Measurements from ENCODE around the gene CAMKMT.

Gene CAMKMT

GRCh38 chr2:44479127-44479887 lies 117.6 kb downstream of the CAMKMT start:
- Histone ChIP-seq H3K36me3 (ENCODE audit: insufficient read depth, insufficient read length, low read length) (no peaks in the 10 kb centered on the region), H3K4me3 (ENCODE audit: insufficient read length, low read depth) (no peak overlapping the region)
- peak; percentile 84 for DNase-seq (ENCODE audit: low read depth, low spot score)

GRCh38 chr2:44480068-44480467 lies 118.3 kb downstream of the CAMKMT start:
- Histone ChIP-seq H3K36me3 (ENCODE audit: insufficient read depth, insufficient read length, low read length) (no peaks in the 10 kb centered on the region), H3K4me3 (ENCODE audit: insufficient read length, low read depth) (no peak overlapping the region), H3K4me1 (ENCODE audit: insufficient read depth, insufficient read length) (no peaks in the 10 kb centered on the region), H3K9ac (ENCODE audit: insufficient read length, low read depth) (no peak overlapping the region), H3K9me3 (ENCODE audit: insufficient read depth, low read length) (no peaks in the 10 kb centered on the region), H3K27me3 (ENCODE audit: insufficient read depth, insufficient read length) (no peaks in the 10 kb centered on the region)
- TF ChIP-seq ZNF274 (IDR thresholded peaks at IDR 0.05; ENCODE audit: low read depth, low read length): no peak
- no peak for TF ChIP-seq YY1 (IDR thresholded peaks at IDR 0.05; ENCODE audit: insufficient read depth, insufficient read length)
- no peak for TF ChIP-seq SUZ12 (IDR thresholded peaks at IDR 0.05; ENCODE audit: extremely low read depth, insufficient read depth, insufficient read length)
- no peak for DNase-seq (ENCODE audit: low read depth, low spot score)

More at GRCh38 chr2:44479127-44479887, 117.6 kb downstream of the CAMKMT start:
- Histone ChIP-seq H3K9me3 (ENCODE audit: insufficient read depth, low read length) (no peaks in the 10 kb centered on the region), H3K27me3 (ENCODE audit: insufficient read depth, insufficient read length) (no peaks in the 10 kb centered on the region), H3K9ac (ENCODE audit: insufficient read length, low read depth) (no peak overlapping the region), H3K4me1 (ENCODE audit: insufficient read depth, insufficient read length) (no peaks in the 10 kb centered on the region)
- no peak for TF ChIP-seq YY1 (IDR thresholded peaks at IDR 0.05; ENCODE audit: insufficient read depth, insufficient read length)
- TF ChIP-seq ZNF274 (IDR thresholded peaks at IDR 0.05; ENCODE audit: low read depth, low read length): no peak
- no peak for TF ChIP-seq SUZ12 (IDR thresholded peaks at IDR 0.05; ENCODE audit: extremely low read depth, insufficient read depth, insufficient read length)

DNA sequence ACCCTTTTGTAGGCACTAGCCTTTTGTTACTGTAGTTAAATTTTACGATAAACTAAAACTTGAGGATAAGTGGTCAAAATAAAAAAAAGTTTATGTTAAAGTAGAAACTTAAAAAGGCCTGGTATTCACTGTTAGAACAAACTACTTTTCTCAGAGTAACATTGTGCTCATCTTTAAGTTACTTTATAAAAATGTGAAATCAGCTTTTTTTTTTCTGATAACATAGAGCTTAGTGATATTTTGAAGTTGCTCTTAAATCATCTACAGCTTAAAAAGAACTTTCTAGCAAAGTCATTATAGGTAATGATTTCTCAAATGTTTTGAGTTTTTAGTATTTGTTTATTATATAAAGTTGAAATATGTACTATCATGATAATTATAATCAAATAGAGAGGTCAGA lies 125.3 kb downstream of the CAMKMT start:
- H3K4me3 ChIP-seq (ENCODE audit: insufficient read length, low read depth): no peak overlapping the region
- no peaks in the 10 kb centered on the region for H3K27me3 ChIP-seq (ENCODE audit: insufficient read depth, insufficient read length)
- TF ChIP-seq SUZ12 (IDR thresholded peaks at IDR 0.05; ENCODE audit: extremely low read depth, insufficient read depth, insufficient read length) (no peak), ZNF274 (IDR thresholded peaks at IDR 0.05; ENCODE audit: low read depth, low read length) (no peak), YY1 (IDR thresholded peaks at IDR 0.05; ENCODE audit: insufficient read depth, insufficient read length) (no peak)
- H3K36me3 ChIP-seq (ENCODE audit: insufficient read depth, insufficient read length, low read length): no peaks in the 10 kb centered on the region
- no peaks in the 10 kb centered on the region for H3K9me3 ChIP-seq (ENCODE audit: insufficient read depth, low read length)
- no peak overlapping the region for H3K9ac ChIP-seq (ENCODE audit: insufficient read length, low read depth)
- no peaks in the 10 kb centered on the region for H3K4me1 ChIP-seq (ENCODE audit: insufficient read depth, insufficient read length)
- DNase-seq (ENCODE audit: low read depth, low spot score): no peak

DNA sequence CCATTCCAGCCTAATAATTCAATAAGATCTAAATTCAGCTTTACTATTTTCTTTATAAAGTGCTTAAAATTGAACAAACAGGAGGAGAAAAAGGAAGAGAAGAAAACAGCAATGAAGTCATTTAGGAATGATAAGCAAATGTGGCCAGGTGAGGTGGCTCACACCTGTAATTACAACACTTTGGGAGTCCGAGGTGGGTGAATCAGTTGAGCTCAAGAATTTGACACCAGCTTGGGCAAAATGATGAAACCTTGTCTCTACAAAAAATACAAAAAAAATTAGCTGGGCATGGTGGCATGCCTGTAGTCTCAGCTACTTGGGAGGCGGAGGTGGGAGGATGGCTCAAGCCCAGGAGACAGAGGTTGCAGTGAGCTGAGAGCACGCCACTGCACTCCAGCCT lies 129.0 kb downstream of the CAMKMT start:
- no peaks in the 10 kb centered on the region for H3K36me3 ChIP-seq (ENCODE audit: insufficient read depth, insufficient read length, low read length)
- H3K9ac ChIP-seq (ENCODE audit: insufficient read length, low read depth): no peak overlapping the region
- no peaks in the 10 kb centered on the region for H3K9me3 ChIP-seq (ENCODE audit: insufficient read depth, low read length)
- no peaks in the 10 kb centered on the region for H3K4me1 ChIP-seq (ENCODE audit: insufficient read depth, insufficient read length)
- no peak overlapping the region for H3K4me3 ChIP-seq (ENCODE audit: insufficient read length, low read depth)
- no peak for DNase-seq (ENCODE audit: low read depth, low spot score)
- no peaks in the 10 kb centered on the region for H3K27me3 ChIP-seq (ENCODE audit: insufficient read depth, insufficient read length)
- TF ChIP-seq ZNF274 (IDR thresholded peaks at IDR 0.05; ENCODE audit: low read depth, low read length): no peak
- no peak for TF ChIP-seq SUZ12 (IDR thresholded peaks at IDR 0.05; ENCODE audit: extremely low read depth, insufficient read depth, insufficient read length)
- no peak for TF ChIP-seq YY1 (IDR thresholded peaks at IDR 0.05; ENCODE audit: insufficient read depth, insufficient read length)

DNA sequence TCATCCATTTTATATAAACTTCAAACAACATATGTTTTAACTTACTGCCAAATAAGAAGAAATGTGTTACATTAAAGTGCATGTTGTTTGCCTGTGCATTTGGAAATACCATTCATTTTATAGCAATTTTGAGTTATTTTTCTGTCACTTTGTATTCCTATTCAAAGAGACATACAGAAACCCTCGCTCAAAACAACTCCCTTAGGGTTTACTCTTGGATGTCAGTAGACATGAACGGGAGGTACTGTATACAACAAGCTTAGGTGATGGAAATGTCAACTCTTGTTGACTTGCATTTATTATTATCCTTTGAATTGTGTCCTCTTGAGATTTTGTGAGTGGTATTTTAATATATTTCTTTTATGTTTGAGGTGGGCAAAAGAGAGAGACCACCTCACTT lies 132.3 kb downstream of the CAMKMT start:
- TF ChIP-seq SUZ12 (IDR thresholded peaks at IDR 0.05; ENCODE audit: extremely low read depth, insufficient read depth, insufficient read length) (no peak), ZNF274 (IDR thresholded peaks at IDR 0.05; ENCODE audit: low read depth, low read length) (no peak), YY1 (IDR thresholded peaks at IDR 0.05; ENCODE audit: insufficient read depth, insufficient read length) (no peak)
- no peaks in the 10 kb centered on the region for H3K9me3 ChIP-seq (ENCODE audit: insufficient read depth, low read length)
- no peaks in the 10 kb centered on the region for H3K4me1 ChIP-seq (ENCODE audit: insufficient read depth, insufficient read length)
- H3K9ac ChIP-seq (ENCODE audit: insufficient read length, low read depth): no peak overlapping the region
- no peak overlapping the region for H3K4me3 ChIP-seq (ENCODE audit: insufficient read length, low read depth)
- H3K36me3 ChIP-seq (ENCODE audit: insufficient read depth, insufficient read length, low read length): no peaks in the 10 kb centered on the region
- no peak for DNase-seq (ENCODE audit: low read depth, low spot score)
- no peaks in the 10 kb centered on the region for H3K27me3 ChIP-seq (ENCODE audit: insufficient read depth, insufficient read length)

DNA sequence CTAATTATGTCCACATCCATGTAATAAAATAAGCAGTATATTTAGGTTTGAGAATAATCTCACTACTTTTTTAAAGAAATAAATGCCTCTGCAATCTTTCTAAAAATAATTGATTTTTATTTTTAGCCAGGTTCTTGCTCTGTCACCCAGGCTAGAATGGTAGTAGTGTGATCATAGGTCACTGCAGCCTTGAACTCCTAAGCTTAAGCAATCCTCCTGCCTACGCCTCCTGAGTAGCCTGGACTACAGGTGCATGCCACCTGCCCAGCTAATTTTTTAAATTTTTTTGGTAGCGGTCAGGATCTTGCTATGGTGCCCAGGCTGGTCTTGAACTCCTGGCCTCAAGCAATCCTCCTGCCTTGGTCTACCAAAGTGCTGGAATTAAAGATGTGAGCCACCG lies 133.3 kb downstream of the CAMKMT start:
- no peak overlapping the region for H3K4me3 ChIP-seq (ENCODE audit: insufficient read length, low read depth)
- no peaks in the 10 kb centered on the region for H3K36me3 ChIP-seq (ENCODE audit: insufficient read depth, insufficient read length, low read length)
- H3K4me1 ChIP-seq (ENCODE audit: insufficient read depth, insufficient read length): no peaks in the 10 kb centered on the region
- H3K9me3 ChIP-seq (ENCODE audit: insufficient read depth, low read length): no peaks in the 10 kb centered on the region
- no peak for TF ChIP-seq YY1 (IDR thresholded peaks at IDR 0.05; ENCODE audit: insufficient read depth, insufficient read length)
- H3K9ac ChIP-seq (ENCODE audit: insufficient read length, low read depth): no peak overlapping the region
- no peak for DNase-seq (ENCODE audit: low read depth, low spot score)
- H3K27me3 ChIP-seq (ENCODE audit: insufficient read depth, insufficient read length): no peaks in the 10 kb centered on the region

GRCh38 chr2:44495544-44495943 lies 133.8 kb downstream of the CAMKMT start:
- H3K9ac ChIP-seq (ENCODE audit: insufficient read length, low read depth): no peak overlapping the region
- no peaks in the 10 kb centered on the region for H3K9me3 ChIP-seq (ENCODE audit: insufficient read depth, low read length)
- H3K27me3 ChIP-seq (ENCODE audit: insufficient read depth, insufficient read length): no peaks in the 10 kb centered on the region
- no peak for TF ChIP-seq ZNF274 (IDR thresholded peaks at IDR 0.05; ENCODE audit: low read depth, low read length)
- TF ChIP-seq YY1 (IDR thresholded peaks at IDR 0.05; ENCODE audit: insufficient read depth, insufficient read length): no peak
- TF ChIP-seq SUZ12 (IDR thresholded peaks at IDR 0.05; ENCODE audit: extremely low read depth, insufficient read depth, insufficient read length): no peak
- no peak overlapping the region for H3K4me3 ChIP-seq (ENCODE audit: insufficient read length, low read depth)
- DNase-seq (ENCODE audit: low read depth, low spot score): no peak
- H3K4me1 ChIP-seq (ENCODE audit: insufficient read depth, insufficient read length): no peaks in the 10 kb centered on the region
- H3K36me3 ChIP-seq (ENCODE audit: insufficient read depth, insufficient read length, low read length): no peaks in the 10 kb centered on the region

Data from NT2/D1 (cell line).